Suprapubic skin (tissue), 4 donors: ENCODE results near the gene GALNT2. TPM values are rescaled to one million over a fixed set of nuclear protein-coding genes. Genes with fewer than 3 reads are reported as not detected.

Experiments used
- DNase-seq, 2 donors: peaks; one replicate each; pipeline ENCODE4 v3.0.0-alpha.2; 2019; ENCODE audit warnings: low spot score in 2 of 2
- H3K27ac ChIP-seq: fragments of 200-600 bp; sonication (generic); one replicate; pipeline ENCODE4 v1.5.1; 2019
- H3K27me3 ChIP-seq: fragments of 200-600 bp; sonication (generic); one replicate; pipeline ENCODE4 v1.5.1; 2019
- H3K36me3 ChIP-seq: fragments of 200-600 bp; sonication (generic); one replicate; pipeline ENCODE4 v1.5.1; 2019
- H3K4me1 ChIP-seq: fragments of 200-600 bp; sonication (generic); one replicate; pipeline ENCODE4 v1.5.1; 2019
- H3K4me3 ChIP-seq: fragments of 200-600 bp; sonication (generic); one replicate; pipeline ENCODE4 v1.5.1; 2019; ENCODE audit warnings: mild to moderate bottlenecking
- H3K9me3 ChIP-seq: fragments of 200-600 bp; sonication (generic); one replicate; pipeline ENCODE4 v1.5.1; 2019
- CTCF ChIP-seq, 2 donors: fragments of 200-600 bp in 1 of 2; fragments of 450-650 bp in 1 of 2; sonication (generic) in 1 of 2; IDR thresholded peaks; one replicate each; pipeline ENCODE4 v1.5.1; 2016 to 2019; ENCODE audit warnings: antibody characterized with exemption in 2 of 2, mild to moderate bottlenecking in 1 of 2, moderate library complexity in 1 of 2
- EP300 ChIP-seq: sonication (generic); formaldehyde crosslinking; IDR thresholded peaks from one replicate; pipeline ENCODE4 v1.6.1; 2017; ENCODE audit warnings: antibody characterized with exemption
- POLR2A ChIP-seq, 2 donors: fragments of 450-650 bp; IDR thresholded peaks; one replicate each; pipeline ENCODE4 v1.6.1; 2017; ENCODE audit warnings: antibody characterized with exemption in 2 of 2, mild to moderate bottlenecking in 2 of 2, moderate library complexity in 2 of 2
- POLR2AphosphoS5 ChIP-seq, 3 donors: sonication (generic); formaldehyde crosslinking; IDR thresholded peaks; one replicate each; pipeline ENCODE4 v1.6.1; 2017; ENCODE audit warnings: antibody characterized with exemption in 3 of 3
- WGBS: methylation state at CpG from one replicate; pipeline ENCODE4 v1.1.5; 2018; 5-methylcytosine and 5-hydroxymethylcytosine counted together
- total RNA-seq, 4 donors: library from RNA; depleted of rRNA; stranded (reverse); fragments of >200 nt; gene quantifications; one replicate each; pipeline ENCODE4 v1.1.0, GENCODE V29; 2016

GALNT2 gene
- total RNA-seq, 4 donors from 2014 or later = 24.1 to 40.2 (median 36.4) TPM

GRCh38 chr1:230047114-230047865, 19.7 kb upstream of the GALNT2 start:
- no peak overlapping the region for H3K4me3 ChIP-seq
- DNase-seq = no peak
- no peaks in the 10 kb centered on the region for H3K4me1 ChIP-seq
- WGBS = 61% methylated on average over 10 of the region's 10 CpGs
- no peaks in the 10 kb centered on the region for H3K36me3 ChIP-seq
- H3K27ac ChIP-seq = no peak overlapping the region
- H3K9me3 ChIP-seq = no peaks in the 10 kb centered on the region
- TF ChIP-seq POLR2AphosphoS5 (IDR thresholded peaks at IDR 0.05) (no peak), CTCF (IDR thresholded peaks at IDR 0.05) (no peak), EP300 (no peak), POLR2A (IDR thresholded peaks at IDR 0.05) (no peak)
- peaks cover 6% of the 10 kb centered on the region for H3K27me3 ChIP-seq

GRCh38 chr1:230048322-230048721, 18.7 kb upstream of the GALNT2 start:
- no peaks in the 10 kb centered on the region for H3K9me3 ChIP-seq
- WGBS = 89% methylated on average over 2 of the region's 2 CpGs
- peaks cover 2% of the 10 kb centered on the region for H3K27me3 ChIP-seq
- no peaks in the 10 kb centered on the region for H3K4me1 ChIP-seq
- DNase-seq = no peak
- TF ChIP-seq CTCF (IDR thresholded peaks at IDR 0.05) (no peak), POLR2AphosphoS5 (IDR thresholded peaks at IDR 0.05) (no peak), POLR2A (IDR thresholded peaks at IDR 0.05) (no peak), EP300 (no peak)
- H3K4me3 ChIP-seq = no peak overlapping the region
- no peaks in the 10 kb centered on the region for H3K36me3 ChIP-seq
- no peak overlapping the region for H3K27ac ChIP-seq

GRCh38 chr1:230048922-230049321, 18.1 kb upstream of the GALNT2 start:
- Histone ChIP-seq H3K27me3 (peaks cover 2% of the 10 kb centered on the region), H3K27ac (no peak overlapping the region), H3K4me1 (no peaks in the 10 kb centered on the region), H3K4me3 (no peak overlapping the region), H3K9me3 (no peaks in the 10 kb centered on the region), H3K36me3 (no peaks in the 10 kb centered on the region)
- no peak for TF ChIP-seq POLR2AphosphoS5 (IDR thresholded peaks at IDR 0.05)
- TF ChIP-seq CTCF (IDR thresholded peaks at IDR 0.05) = no peak
- no peak for TF ChIP-seq EP300
- no peak for TF ChIP-seq POLR2A (IDR thresholded peaks at IDR 0.05)
- DNase-seq = no peak
- WGBS = 82% methylated on average over 1 of the region's 1 CpG

GRCh38 chr1:230049731-230050130, 17.3 kb upstream of the GALNT2 start:
- Histone ChIP-seq H3K4me3 (no peak overlapping the region), H3K27ac (no peak overlapping the region), H3K9me3 (no peaks in the 10 kb centered on the region), H3K4me1 (no peaks in the 10 kb centered on the region), H3K36me3 (no peaks in the 10 kb centered on the region), H3K27me3 (peaks cover 2% of the 10 kb centered on the region)
- TF ChIP-seq POLR2A (IDR thresholded peaks at IDR 0.05) = no peak
- no peak for TF ChIP-seq EP300
- TF ChIP-seq CTCF (IDR thresholded peaks at IDR 0.05) = no peak
- TF ChIP-seq POLR2AphosphoS5 (IDR thresholded peaks at IDR 0.05) = no peak
- WGBS = 65% methylated on average over 2 of the region's 2 CpGs
- no peak for DNase-seq

- no peak overlapping the region for H3K4me3 ChIP-seq
- 82% methylated on average over 7 of the region's 7 CpGs for WGBS
- no peaks in the 10 kb centered on the region for H3K9me3 ChIP-seq
- H3K27me3 ChIP-seq = peaks cover 2% of the 10 kb centered on the region
- H3K27ac ChIP-seq = no peak overlapping the region
- H3K4me1 ChIP-seq = no peaks in the 10 kb centered on the region
- H3K36me3 ChIP-seq = no peaks in the 10 kb centered on the region
- TF ChIP-seq EP300 = no peak
- TF ChIP-seq CTCF (IDR thresholded peaks at IDR 0.05) = no peak
- no peak for TF ChIP-seq POLR2A (IDR thresholded peaks at IDR 0.05)
- no peak for TF ChIP-seq POLR2AphosphoS5 (IDR thresholded peaks at IDR 0.05)
- DNase-seq = no peak
Observed at GRCh38 chr1:230050973-230051735, 15.9 kb upstream of the GALNT2 start.
